Loucy (cell line): ENCODE data around the gene CALU.

ENCODE experiments used
- H2AFZ ChIP-seq: fragments of 200-600 bp; sonication (generic); 2 replicates; pipeline ENCODE4 v1.6.0; 2016; ENCODE audit warnings: antibody characterized with exemption, mild to moderate bottlenecking, low read length, moderate library complexity
- H3F3A ChIP-seq: fragments of 200-600 bp; 2 replicates; pipeline ENCODE4 v1.6.0; 2016; ENCODE audit warnings: antibody characterized with exemption, low read depth, mild to moderate bottlenecking
- H3K27me3 ChIP-seq: fragments of 200-600 bp; sonication (generic); 2 replicates; pipeline ENCODE4 v1.6.1; 2014; ENCODE audit warnings: low read length, mild to moderate bottlenecking; ENCODE audit not compliant: insufficient read depth, poor library complexity, severe bottlenecking
- H3K36me3 ChIP-seq: fragments of 200-600 bp; sonication (generic); 2 replicates; pipeline ENCODE4 v1.6.1; 2016; ENCODE audit warnings: low read length; ENCODE audit not compliant: insufficient read depth
- H3K4me1 ChIP-seq: fragments of 200-600 bp; sonication (generic); 2 replicates; pipeline ENCODE4 v1.5.1; 2014; ENCODE audit warnings: low read length, mild to moderate bottlenecking; ENCODE audit not compliant: insufficient read depth, poor library complexity, severe bottlenecking
- H3K4me2 ChIP-seq: fragments of 200-600 bp; sonication (generic); 2 replicates; pipeline ENCODE4 v1.6.0; 2014; ENCODE audit warnings: antibody characterized with exemption, low read length, low read depth, mild to moderate bottlenecking; ENCODE audit not compliant: poor library complexity, severe bottlenecking
- H3K4me3 ChIP-seq: fragments of 200-600 bp; sonication (generic); 2 replicates; pipeline ENCODE4 v1.5.1; 2014; ENCODE audit warnings: low read length, mild to moderate bottlenecking, mixed read lengths; ENCODE audit not compliant: poor library complexity, severe bottlenecking
- H3K79me2 ChIP-seq: fragments of 200-600 bp; sonication (generic); 2 replicates; pipeline ENCODE4 v1.6.1; 2014; ENCODE audit warnings: low read length; ENCODE audit not compliant: insufficient read depth
- H3K9ac ChIP-seq: fragments of 200-600 bp; sonication (generic); 2 replicates; pipeline ENCODE4 v1.6.0; 2014; ENCODE audit warnings: mild to moderate bottlenecking, low read depth, low read length, moderate library complexity; ENCODE audit not compliant: poor library complexity, severe bottlenecking
- H3K9me2 ChIP-seq: fragments of 200-600 bp; sonication (generic); replicated peaks from 2 replicates; pipeline ENCODE4 v1.6.1; 2016; ENCODE audit warnings: low read depth, low read length, mixed read lengths
- H3K9me3 ChIP-seq: fragments of 200-600 bp; sonication (generic); 2 replicates; pipeline ENCODE4 v1.6.1; 2014; ENCODE audit warnings: mild to moderate bottlenecking, antibody characterized with exemption, low read length, low read depth; ENCODE audit not compliant: insufficient read depth
- H4K20me1 ChIP-seq: fragments of 200-600 bp; sonication (generic); 2 replicates; pipeline ENCODE4 v1.6.0; 2014; ENCODE audit warnings: antibody characterized with exemption, low read length, mild to moderate bottlenecking; ENCODE audit not compliant: insufficient read depth, poor library complexity, severe bottlenecking
- CTCF ChIP-seq: fragments of 200-600 bp; sonication (generic); conservative IDR thresholded peaks from 2 replicates; pipeline ENCODE4 v1.5.1; 2014; ENCODE audit warnings: mild to moderate bottlenecking, antibody characterized with exemption, low read length
- EZH2phosphoT487 ChIP-seq: fragments of 200-600 bp; IDR thresholded peaks from 2 replicates; pipeline ENCODE4 v1.6.1; 2018; ENCODE audit warnings: antibody characterized with exemption, mild to moderate bottlenecking, moderate library complexity, borderline replicate concordance

Gene CALU

GRCh38 chr7:128777156-128778123, 38.3 kb downstream of the CALU start:
- TF ChIP-seq CTCF (no peak), EZH2phosphoT487 (no peak)
- H3K4me1 ChIP-seq: no peaks in the 10 kb centered on the region
- H3K27me3 ChIP-seq: no peaks in the 10 kb centered on the region
- H3F3A ChIP-seq: no peaks in the 10 kb centered on the region
- H3K4me3 ChIP-seq: no peak overlapping the region
- H3K36me3 ChIP-seq: peaks cover 3% of the 10 kb centered on the region; the same call in 1 of the 2 replicates
- H3K4me2 ChIP-seq: no peak overlapping the region
- H3K9me3 ChIP-seq: no peaks in the 10 kb centered on the region
- H3K9me2 ChIP-seq: no peaks in the 10 kb centered on the region
- H3K79me2 ChIP-seq: no peaks in the 10 kb centered on the region
- H3K9ac ChIP-seq: no peak overlapping the region
- no peak overlapping the region for H2AFZ ChIP-seq
- H4K20me1 ChIP-seq: no peaks in the 10 kb centered on the region

DNA sequence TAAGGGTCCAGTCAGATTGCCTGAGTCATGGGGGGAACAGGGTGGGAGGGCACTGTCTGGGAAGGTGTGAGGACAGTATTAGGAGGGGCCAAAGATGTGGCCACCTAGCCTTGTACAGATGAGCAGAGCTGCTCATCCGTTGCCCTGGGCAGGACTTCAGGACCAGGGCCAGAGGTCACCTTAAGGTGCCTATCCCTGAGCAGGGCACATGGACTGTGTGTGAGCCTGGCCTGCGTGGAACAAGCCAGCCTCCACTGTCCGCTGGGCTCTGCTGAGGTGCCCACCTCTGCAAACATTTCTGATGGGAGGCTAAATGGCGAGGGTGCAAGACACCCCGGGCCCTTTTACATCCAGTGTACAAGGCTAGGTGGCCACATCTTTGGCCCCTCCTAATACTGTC, 39.8 kb downstream of the CALU start:
- H3F3A ChIP-seq: no peaks in the 10 kb centered on the region
- TF ChIP-seq EZH2phosphoT487: no peak
- no peak for TF ChIP-seq CTCF

GRCh38 chr7:128781126-128781525, 42.0 kb downstream of the CALU start:
- no peaks in the 10 kb centered on the region for H3K36me3 ChIP-seq
- H3K4me1 ChIP-seq: no peaks in the 10 kb centered on the region
- TF ChIP-seq CTCF (no peak), EZH2phosphoT487 (no peak)
- H3K9me3 ChIP-seq: no peaks in the 10 kb centered on the region
- no peaks in the 10 kb centered on the region for H3K27me3 ChIP-seq
- H3K9ac ChIP-seq: no peak overlapping the region
- no peaks in the 10 kb centered on the region for H4K20me1 ChIP-seq
- H3K4me3 ChIP-seq: no peak overlapping the region
- H3K79me2 ChIP-seq: no peaks in the 10 kb centered on the region
- no peaks in the 10 kb centered on the region for H3F3A ChIP-seq
- no peaks in the 10 kb centered on the region for H3K9me2 ChIP-seq
- H2AFZ ChIP-seq: no peak overlapping the region
- no peak overlapping the region for H3K4me2 ChIP-seq

More for the DNA sequence above, 39.8 kb downstream of the CALU start:
- Histone ChIP-seq H3K79me2 (no peaks in the 10 kb centered on the region), H3K36me3 (no peaks in the 10 kb centered on the region; the same call in 1 of the 2 replicates), H3K9ac (no peak overlapping the region), H3K9me3 (no peaks in the 10 kb centered on the region), H3K4me2 (no peak overlapping the region), H4K20me1 (no peaks in the 10 kb centered on the region), H3K9me2 (no peaks in the 10 kb centered on the region), H2AFZ (no peak overlapping the region), H3K27me3 (no peaks in the 10 kb centered on the region), H3K4me1 (no peaks in the 10 kb centered on the region), H3K4me3 (no peak overlapping the region)
